HL-60 (cell line): ENCODE measurements around the gene PCK1.

Experiments
- POLR2AphosphoS5 ChIP-seq: IDR thresholded peaks from 2 replicates; pipeline ENCODE4 v1.6.1; 2012; ENCODE audit warnings: low read depth
- REST ChIP-seq: IDR thresholded peaks from 2 replicates; pipeline ENCODE4 v1.6.1; 2012; ENCODE audit warnings: low read depth; ENCODE audit not compliant: insufficient replicate concordance
- SPI1 ChIP-seq: IDR thresholded peaks from 2 replicates; pipeline ENCODE4 v1.6.1; 2012; ENCODE audit warnings: low read depth, mild to moderate bottlenecking, borderline replicate concordance
- TF ChIP-seq, protein P1 (sequence below): IDR thresholded peaks from one replicate; pipeline ENCODE4 v1.5.1; 2011; ENCODE audit warnings: low read length, control low read depth, inconsistent platforms; ENCODE audit not compliant: insufficient read depth

- TF ChIP-seq, protein P1, sequence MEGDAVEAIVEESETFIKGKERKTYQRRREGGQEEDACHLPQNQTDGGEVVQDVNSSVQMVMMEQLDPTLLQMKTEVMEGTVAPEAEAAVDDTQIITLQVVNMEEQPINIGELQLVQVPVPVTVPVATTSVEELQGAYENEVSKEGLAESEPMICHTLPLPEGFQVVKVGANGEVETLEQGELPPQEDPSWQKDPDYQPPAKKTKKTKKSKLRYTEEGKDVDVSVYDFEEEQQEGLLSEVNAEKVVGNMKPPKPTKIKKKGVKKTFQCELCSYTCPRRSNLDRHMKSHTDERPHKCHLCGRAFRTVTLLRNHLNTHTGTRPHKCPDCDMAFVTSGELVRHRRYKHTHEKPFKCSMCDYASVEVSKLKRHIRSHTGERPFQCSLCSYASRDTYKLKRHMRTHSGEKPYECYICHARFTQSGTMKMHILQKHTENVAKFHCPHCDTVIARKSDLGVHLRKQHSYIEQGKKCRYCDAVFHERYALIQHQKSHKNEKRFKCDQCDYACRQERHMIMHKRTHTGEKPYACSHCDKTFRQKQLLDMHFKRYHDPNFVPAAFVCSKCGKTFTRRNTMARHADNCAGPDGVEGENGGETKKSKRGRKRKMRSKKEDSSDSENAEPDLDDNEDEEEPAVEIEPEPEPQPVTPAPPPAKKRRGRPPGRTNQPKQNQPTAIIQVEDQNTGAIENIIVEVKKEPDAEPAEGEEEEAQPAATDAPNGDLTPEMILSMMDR: no peak
- TF ChIP-seq SPI1 (no peak), REST (no peak), POLR2AphosphoS5 (no peak)
Observed at GRCh38 chr20:57598060-57598459, 37.1 kb downstream of the PCK1 start.
